Endothelial cell of umbilical vein (primary cell): Measurements from ENCODE around the gene CKB. TPM values are rescaled to one million over a fixed set of nuclear protein-coding genes. Genes with fewer than 3 reads are reported as not detected.

ENCODE experiments used
- BruUV-seq: library from RNA; stranded (reverse); fragments of 400-500 nt; replicated peaks from 2 replicates; lab custom pipeline; 2021; lab: Mats Ljungman, UMichigan
- CTCF ChIA-PET: fragments of 300-600, 350-600 bp; sonication (Branson Sonifier 250); formaldehyde crosslinking; loops from one replicate; lab custom pipeline; 2021; ENCODE audit warnings: antibody characterized with exemption, inconsistent platforms; lab: Charles Lee
- POLR2A ChIA-PET: fragments of 300-600, 350-600 bp; sonication (Branson Sonifier 250); formaldehyde crosslinking; loops from one replicate; lab custom pipeline; 2021; ENCODE audit warnings: antibody characterized with exemption, inconsistent platforms; lab: Charles Lee
- DNase-seq: peaks from one replicate; pipeline ENCODE4 v3.0.0-alpha.2; 2011; ENCODE audit warnings: low read depth, low spot score
- FAIRE-seq: peaks from 2 replicates; lab custom pipeline; 2011; peaks lifted over from hg19 to GRCh38; lab: Jason Lieb, UNC
- H2AFZ ChIP-seq: 2 replicates; pipeline ENCODE4 v1.6.0; 2012; ENCODE audit warnings: low read depth, low read length, control low read depth, inconsistent platforms
- H3K27ac ChIP-seq: 2 replicates; pipeline ENCODE4 v1.5.1; 2011; ENCODE audit warnings: low read depth, mild to moderate bottlenecking, control low read depth, low read length, moderate library complexity; ENCODE audit not compliant: insufficient read depth
- H3K27me3 ChIP-seq, 2 experiments: 2 replicates each; pipeline versions ENCODE4 v1.6.0 to v1.6.1; 2011; ENCODE audit warnings: low read length in 2 of 2, mixed read lengths in 1 of 2; ENCODE audit not compliant: control insufficient read depth in 2 of 2, insufficient read depth in 2 of 2
- H3K36me3 ChIP-seq, 2 experiments: 2 replicates in 1 of 2; 3 replicates in 1 of 2; pipeline ENCODE4 v1.5.1; 2011; ENCODE audit warnings: low read length in 2 of 2, mild to moderate bottlenecking in 1 of 2, moderate library complexity in 1 of 2; ENCODE audit not compliant: control insufficient read depth in 2 of 2, insufficient read depth in 2 of 2; ENCODE audit errors: extremely low read depth in 1 of 2
- H3K4me1 ChIP-seq: 3 replicates; pipeline ENCODE4 v1.5.1; 2011; ENCODE audit warnings: mild to moderate bottlenecking, low read length; ENCODE audit not compliant: control insufficient read depth, insufficient read depth; ENCODE audit errors: extremely low read depth
- H3K4me2 ChIP-seq: 2 replicates; pipeline ENCODE4 v1.6.1; 2011; ENCODE audit warnings: low read length, control low read depth, mixed read lengths; ENCODE audit not compliant: insufficient read depth
- H3K4me3 ChIP-seq, 3 experiments: fragments of 200-600 bp in 1 of 3; sonication (generic), shearing (Covaris generic) in 1 of 3; replicated peaks in 1 of 3; 2 replicates each; pipeline ENCODE4 v1.5.1; 2011 to 2016; ENCODE audit warnings: control low read depth in 3 of 3, low read length in 3 of 3, mild to moderate bottlenecking in 2 of 3, inconsistent platforms in 1 of 3, low read depth in 1 of 3, moderate library complexity in 1 of 3; ENCODE audit not compliant: insufficient read depth in 1 of 3
- H3K79me2 ChIP-seq: 2 replicates; pipeline ENCODE4 v1.6.0; 2012; ENCODE audit warnings: low read length, inconsistent platforms; ENCODE audit not compliant: control insufficient read depth, insufficient read depth
- H3K9ac ChIP-seq: replicated peaks from 2 replicates; pipeline ENCODE3; 2011; ENCODE audit warnings: low read length, control low read depth; ENCODE audit not compliant: insufficient read depth; ENCODE audit errors: extremely low read depth
- H3K9me1 ChIP-seq: replicated peaks from 3 replicates; pipeline ENCODE4 v1.6.0; 2011; ENCODE audit warnings: mild to moderate bottlenecking, low read length; ENCODE audit not compliant: control insufficient read depth, insufficient read depth; ENCODE audit errors: extremely low read depth
- H3K9me3 ChIP-seq: replicated peaks from 2 replicates; pipeline ENCODE4 v1.5.1; 2012; ENCODE audit warnings: low read length, inconsistent platforms; ENCODE audit not compliant: control insufficient read depth, insufficient read depth
- H4K20me1 ChIP-seq: replicated peaks from 2 replicates; pipeline ENCODE3; 2011; ENCODE audit warnings: mild to moderate bottlenecking, low read length; ENCODE audit not compliant: control insufficient read depth, insufficient read depth; ENCODE audit errors: extremely low read depth
- CTCF ChIP-seq, 2 donors: IDR thresholded peaks; 1 replicate in 1 of 2; 2 replicates in 1 of 2; pipeline ENCODE4 v1.5.1; 2011; ENCODE audit warnings: low read length in 2 of 2, mild to moderate bottlenecking in 2 of 2, moderate library complexity in 2 of 2, control low read depth in 1 of 2, inconsistent platforms in 1 of 2, low read depth in 1 of 2; ENCODE audit not compliant: insufficient read depth in 1 of 2; ENCODE audit errors: extremely low read depth in 1 of 2
- GATA2 ChIP-seq: IDR thresholded peaks from 2 replicates; pipeline ENCODE4 v1.7.0; 2011; ENCODE audit warnings: low read depth, mild to moderate bottlenecking, moderate library complexity, mixed read lengths, low read length; ENCODE audit not compliant: insufficient read length, insufficient read depth
- MAX ChIP-seq: IDR thresholded peaks from 2 replicates; pipeline ENCODE4 v1.6.1; 2011; ENCODE audit not compliant: insufficient read depth, insufficient read length
- MYC ChIP-seq: IDR thresholded peaks from one replicate; pipeline ENCODE4 v1.6.1; 2011; ENCODE audit warnings: mild to moderate bottlenecking, low read depth, low read length
- POLR2A ChIP-seq: IDR thresholded peaks from 2 replicates; pipeline ENCODE4 v1.6.1; 2012; ENCODE audit warnings: low read depth, mild to moderate bottlenecking, control low read depth, low read length
- dilution Hi-C: fragments of 300-500 bp; cut with MboI; formaldehyde crosslinking; loops from one replicate; pipeline ENCODE4 v1.15.0; 2019; ENCODE audit warnings: low sequenced_read_pairs; ENCODE audit not compliant: extremely low pct_ligation_motif_present
- intact Hi-C: fragments of 100-400 bp; cut with micrococcal nuclease; formaldehyde crosslinking; loops from one replicate; pipeline ENCODE4 v1.10.0; 2022
- polyA plus RNA-seq, 4 experiments: library from polyadenylated mRNA; depleted of rRNA in 3 of 4; stranded (reverse) in 3 of 4; unstranded in 1 of 4; fragments of >200 nt; gene quantifications; 2 replicates each; pipeline versions ENCODE4 v1.2.1 to v1.2.3, GENCODE V29; 2011 to 2012; ENCODE audit warnings: missing spikeins in 1 of 4
- total RNA-seq: library from RNA; stranded (reverse); gene quantifications from 2 replicates; pipeline ENCODE4 v1.2.3, GENCODE V29; 2021

Gene CKB
- total and polyA plus RNA-seq, 2 donors (not counting 3 experiments of a cell fraction or from before 2014, with no cell fraction given): 4.0 to 6.9 TPM

GRCh38 chr14:103536693-103537092 is 14.1 kb upstream of the CKB start:
- FAIRE-seq: no peak
- Histone ChIP-seq H3K9me1 (no peaks in the 10 kb centered on the region), H3K27me3 (no peaks in the 10 kb centered on the region), H4K20me1 (no peaks in the 10 kb centered on the region), H3K4me2 (no peak overlapping the region), H3K9ac (no peak overlapping the region), H3K9me3 (no peaks in the 10 kb centered on the region), H2AFZ (no peak overlapping the region), H3K79me2 (no peaks in the 10 kb centered on the region), H3K36me3 (peaks cover 0 to 2% of the 10 kb centered on the region in 2 experiments), H3K4me1 (no peaks in the 10 kb centered on the region), H3K4me3 (no peak overlapping the region), H3K27ac (no peak overlapping the region)
- no peak for DNase-seq
- BruUV-seq: no TSS peak
- intact Hi-C loops: no loop called here
- dilution Hi-C loops: no loop called here
- no peak for TF ChIP-seq CTCF (IDR thresholded peaks at IDR 0.05; ENCODE audit: extremely low read depth in 1 of 2, insufficient read depth in 1 of 2, low read depth in 1 of 2, low read length in 2 of 2)
- no peak for TF ChIP-seq MYC
- TF ChIP-seq GATA2: no peak
- no peak for TF ChIP-seq MAX
- TF ChIP-seq POLR2A: no peak
- ChIA-PET CTCF (interaction anchor here (3.7 to 5.5 kb wide), 2 partner anchors 12 to 18 kb away, joined by 17 to 33 read pairs; no protein-coding TSS in a partner anchor), POLR2A (no interaction called here)
